PC-9 (cell line): ENCODE results near the gene ZNF653. TPM values are rescaled to one million over a fixed set of nuclear protein-coding genes. Genes with fewer than 3 reads are reported as not detected.
"Not testable (repeated sequence)": the region's sequence is repeated elsewhere in the genome, so short reads cannot be mapped to it uniquely, and the experiment has no call there.

Experiments
- BruUV-seq: library from RNA; stranded (reverse); fragments of 400-500 nt; replicated peaks from 2 replicates; lab custom pipeline; 2021; lab: Mats Ljungman, UMichigan
- CTCF ChIA-PET: fragments of 300-600 bp; sonication (Branson Sonifier 250); formaldehyde crosslinking; loops from one replicate; lab custom pipeline; 2022; ENCODE audit warnings: antibody characterized with exemption; lab: Charles Lee
- POLR2A ChIA-PET: fragments of 300-600 bp; sonication (Branson Sonifier 250); formaldehyde crosslinking; loops from one replicate; lab custom pipeline; 2022; ENCODE audit warnings: antibody characterized with exemption; ENCODE audit not compliant: unreplicated experiment; lab: Charles Lee
- DNase-seq, 2 experiments: peaks; one replicate each; pipeline versions ENCODE4 v3.0.0 to v3.0.0-alpha.2; 2015 to 2022; ENCODE audit warnings: mixed read lengths in 1 of 2
- H2AFZ ChIP-seq: fragments of 200-600 bp; sonication (generic); 2 replicates; pipeline ENCODE4 v1.8.1; 2017; ENCODE audit warnings: antibody characterized with exemption
- H3F3A ChIP-seq: fragments of 200-600 bp; sonication (generic); 2 replicates; pipeline ENCODE4 v1.8.1; 2017; ENCODE audit warnings: antibody characterized with exemption, mild to moderate bottlenecking, low read depth; ENCODE audit not compliant: insufficient read depth
- H3K27ac ChIP-seq: fragments of 200-600 bp; sonication (generic); 2 replicates; pipeline ENCODE4 v1.6.1; 2016; ENCODE audit warnings: mixed run types
- H3K27me3 ChIP-seq: fragments of 200-600 bp; sonication (generic); 2 replicates; pipeline ENCODE4 v1.6.1; 2016; ENCODE audit warnings: low read depth, mixed run types; ENCODE audit not compliant: insufficient read depth
- H3K36me3 ChIP-seq: fragments of 200-600 bp; sonication (generic); 2 replicates; pipeline ENCODE4 v1.6.1; 2016; ENCODE audit warnings: low read depth, mixed run types
- H3K4me1 ChIP-seq: fragments of 200-600 bp; sonication (generic); replicated peaks from 2 replicates; pipeline ENCODE4 v1.6.1; 2016; ENCODE audit warnings: mixed run types; ENCODE audit not compliant: insufficient read depth
- H3K4me2 ChIP-seq: fragments of 200-600 bp; sonication (generic); 2 replicates; pipeline ENCODE4 v1.6.1; 2017; ENCODE audit warnings: mixed run types
- H3K4me3 ChIP-seq: fragments of 200-600 bp; sonication (generic); 2 replicates; pipeline ENCODE4 v1.6.1; 2016; ENCODE audit warnings: mixed run types
- H3K79me2 ChIP-seq: fragments of 200-600 bp; sonication (generic); 2 replicates; pipeline ENCODE4 v1.6.1; 2017; ENCODE audit warnings: low read depth, mixed run types
- H3K9me2 ChIP-seq: fragments of 200-600 bp; sonication (generic); 2 replicates; pipeline ENCODE4 v1.8.1; 2017; ENCODE audit warnings: mild to moderate bottlenecking; ENCODE audit not compliant: insufficient read depth
- H3K9me3 ChIP-seq: fragments of 200-600 bp; sonication (generic); 2 replicates; pipeline ENCODE4 v1.8.1; 2016; ENCODE audit warnings: low read depth; ENCODE audit not compliant: insufficient read depth
- H4K20me1 ChIP-seq: fragments of 200-600 bp; sonication (generic); 2 replicates; pipeline ENCODE4 v1.8.1; 2017; ENCODE audit not compliant: insufficient read depth
- EZH2 ChIP-seq: fragments of 200-600 bp; sonication (generic); IDR thresholded peaks from 2 replicates; pipeline ENCODE4 v1.8.0; 2017; ENCODE audit warnings: antibody characterized with exemption, low read depth
- intact Hi-C: fragments of 100-400 bp; cut with micrococcal nuclease; formaldehyde crosslinking; loops from one replicate; pipeline ENCODE4 v1.10.0; 2022; ENCODE audit not compliant: unreplicated experiment
- total RNA-seq: library from RNA; stranded (reverse); gene quantifications from 2 replicates; pipeline ENCODE4 v1.2.3, GENCODE V29; 2021
- TF ChIP-seq, protein P1 (sequence below): fragments of 200-600 bp; sonication (generic); conservative IDR thresholded peaks from 2 replicates; pipeline ENCODE4 v1.6.1; 2017; ENCODE audit warnings: mixed run types, antibody characterized with exemption, mild to moderate bottlenecking, moderate library complexity

ZNF653 gene
- total RNA-seq, 1 experiment from 2014 or later: 13.4 TPM

DNA sequence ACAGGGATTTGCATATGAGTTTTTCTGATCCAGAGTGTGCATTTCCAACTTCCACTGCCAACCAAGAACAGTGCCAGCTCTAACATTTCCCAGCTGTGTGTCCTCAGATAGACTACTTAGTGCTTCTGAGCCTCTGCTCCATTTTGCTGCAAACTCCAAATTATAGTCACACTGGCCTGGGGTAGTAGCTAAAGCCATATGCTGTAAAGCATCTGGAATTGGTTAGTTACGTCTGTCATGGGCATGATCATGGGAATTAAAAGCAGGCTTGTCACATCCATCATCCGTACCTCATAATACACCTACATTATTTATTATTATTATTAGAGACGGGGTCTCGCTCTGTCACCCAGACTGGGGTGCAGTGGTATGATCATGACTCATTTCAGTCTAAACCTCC lies 31.9 kb downstream of the ZNF653 start:
- Histone ChIP-seq H3K27me3 (no peaks in the 10 kb centered on the region), H3K4me2 (no peak overlapping the region), H3K4me1 (no peaks in the 10 kb centered on the region), H3K79me2 (no peaks in the 10 kb centered on the region), H3K9me2 (no peaks in the 10 kb centered on the region), H3F3A (peaks cover 13% of the 10 kb centered on the region), H3K9me3 (no peaks in the 10 kb centered on the region), H2AFZ (no peak overlapping the region), H3K27ac (no peak overlapping the region), H3K4me3 (no peak overlapping the region), H3K36me3 (no peaks in the 10 kb centered on the region), H4K20me1 (no peaks in the 10 kb centered on the region)
- TF ChIP-seq, protein P1, sequence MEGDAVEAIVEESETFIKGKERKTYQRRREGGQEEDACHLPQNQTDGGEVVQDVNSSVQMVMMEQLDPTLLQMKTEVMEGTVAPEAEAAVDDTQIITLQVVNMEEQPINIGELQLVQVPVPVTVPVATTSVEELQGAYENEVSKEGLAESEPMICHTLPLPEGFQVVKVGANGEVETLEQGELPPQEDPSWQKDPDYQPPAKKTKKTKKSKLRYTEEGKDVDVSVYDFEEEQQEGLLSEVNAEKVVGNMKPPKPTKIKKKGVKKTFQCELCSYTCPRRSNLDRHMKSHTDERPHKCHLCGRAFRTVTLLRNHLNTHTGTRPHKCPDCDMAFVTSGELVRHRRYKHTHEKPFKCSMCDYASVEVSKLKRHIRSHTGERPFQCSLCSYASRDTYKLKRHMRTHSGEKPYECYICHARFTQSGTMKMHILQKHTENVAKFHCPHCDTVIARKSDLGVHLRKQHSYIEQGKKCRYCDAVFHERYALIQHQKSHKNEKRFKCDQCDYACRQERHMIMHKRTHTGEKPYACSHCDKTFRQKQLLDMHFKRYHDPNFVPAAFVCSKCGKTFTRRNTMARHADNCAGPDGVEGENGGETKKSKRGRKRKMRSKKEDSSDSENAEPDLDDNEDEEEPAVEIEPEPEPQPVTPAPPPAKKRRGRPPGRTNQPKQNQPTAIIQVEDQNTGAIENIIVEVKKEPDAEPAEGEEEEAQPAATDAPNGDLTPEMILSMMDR: no peak
- TF ChIP-seq EZH2: no peak
- DNase-seq: no peak
- ChIA-PET CTCF (no interaction called here), POLR2A (no interaction called here)
- intact Hi-C loops: no loop called here
- no TSS peak for BruUV-seq

DNA sequence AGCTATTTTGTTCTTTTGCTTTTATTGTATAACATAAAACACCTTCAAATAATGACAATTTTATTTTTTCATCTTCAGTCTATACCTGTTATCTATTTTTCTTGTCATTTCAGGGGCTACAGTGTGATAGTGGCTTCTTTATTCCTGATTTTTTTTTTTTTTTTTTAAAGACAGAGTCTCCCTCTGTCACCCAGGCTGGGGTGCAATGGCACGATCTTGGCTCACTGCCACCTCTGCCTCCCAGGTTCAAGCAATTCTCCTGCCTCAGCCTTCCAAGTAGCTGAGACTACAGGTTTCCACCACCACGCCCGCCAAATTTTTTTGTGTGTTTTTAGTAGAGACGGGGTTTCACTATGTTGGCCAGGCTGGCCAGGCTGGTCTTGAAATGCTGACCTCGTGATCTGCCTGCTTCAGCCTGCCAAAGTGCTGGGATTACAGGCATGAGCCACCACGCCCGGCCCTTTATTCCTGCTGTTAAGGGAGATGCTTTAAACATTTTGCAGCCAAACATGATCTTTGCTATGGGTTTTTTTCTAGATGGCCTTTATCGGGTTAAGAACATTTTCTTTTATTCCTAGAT lies 37.3 kb downstream of the ZNF653 start:
- H3K4me1 ChIP-seq, H3K4me3 ChIP-seq, H3K27ac ChIP-seq, H3K9me3 ChIP-seq, H3K27me3 ChIP-seq, H4K20me1 ChIP-seq, DNase-seq, H3K4me2 ChIP-seq, BruUV-seq, H2AFZ ChIP-seq, H3K36me3 ChIP-seq, intact Hi-C loops, H3K9me2 ChIP-seq, H3K79me2 ChIP-seq, POLR2A ChIA-PET: not testable (repeated sequence)
- CTCF ChIA-PET: interaction anchor here (0.6 kb wide), 1 partner anchor 63 kb away, joined by 3 read pairs; no protein-coding TSS in a partner anchor
- peaks cover 21% of the 10 kb centered on the region; the same call in 1 of the 2 replicates for H3F3A ChIP-seq

DNA sequence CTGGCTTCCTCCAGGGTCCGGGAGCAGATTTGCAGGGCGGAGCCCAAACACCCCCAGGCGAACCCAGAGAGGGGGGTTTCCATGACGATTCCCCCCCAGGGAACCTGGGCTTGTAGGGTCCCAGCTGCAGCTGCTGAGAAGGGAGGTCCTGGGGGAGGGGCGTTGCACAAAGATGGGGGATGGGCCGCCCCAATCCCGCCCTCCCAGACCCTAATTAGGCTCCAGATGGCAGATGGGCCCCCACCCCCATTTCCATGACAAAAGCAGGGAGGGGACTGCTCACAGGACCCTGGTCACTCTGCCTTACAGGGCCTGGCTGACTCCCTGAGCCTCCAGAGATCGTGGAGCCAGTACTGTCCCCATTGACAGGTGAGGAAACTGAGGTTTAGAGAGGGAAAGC lies 40.0 kb downstream of the ZNF653 start:
- no peaks in the 10 kb centered on the region for H3K4me1 ChIP-seq
- no peak overlapping the region for H3K4me2 ChIP-seq
- no TSS peak for BruUV-seq
- H4K20me1 ChIP-seq: no peaks in the 10 kb centered on the region
- H3K36me3 ChIP-seq: no peaks in the 10 kb centered on the region
- H3K79me2 ChIP-seq: no peaks in the 10 kb centered on the region
- ChIA-PET CTCF (no interaction called here), POLR2A (no interaction called here)
- intact Hi-C loops: no loop called here
- H3K9me2 ChIP-seq: no peaks in the 10 kb centered on the region
- no peaks in the 10 kb centered on the region for H3K9me3 ChIP-seq
- H3K27ac ChIP-seq: no peak overlapping the region
- H3F3A ChIP-seq: peaks cover 26% of the 10 kb centered on the region; the same call in 1 of the 2 replicates
- H3K4me3 ChIP-seq: no peak overlapping the region
- H2AFZ ChIP-seq: no peak overlapping the region
- no peaks in the 10 kb centered on the region for H3K27me3 ChIP-seq
- no peak for DNase-seq
- TF ChIP-seq, protein P1: no peak
- no peak for TF ChIP-seq EZH2
